A673 (cell line): ENCODE measurements around the gene ADIG. TPM values are rescaled to one million over a fixed set of nuclear protein-coding genes. Genes with fewer than 3 reads are reported as not detected.

Experiments used
- BruUV-seq: library from RNA; stranded (reverse); fragments of 400-500 nt; replicated peaks from 2 replicates; lab custom pipeline; 2021; lab: Mats Ljungman, UMichigan
- CTCF ChIA-PET: fragments of 300-600 bp; sonication (Branson Sonifier 250); formaldehyde crosslinking; loops from one replicate; lab custom pipeline; 2022; ENCODE audit warnings: antibody characterized with exemption; lab: Charles Lee
- POLR2A ChIA-PET: fragments of 300-600 bp; sonication (Branson Sonifier 250); formaldehyde crosslinking; loops from one replicate; lab custom pipeline; 2022; ENCODE audit warnings: antibody characterized with exemption; ENCODE audit not compliant: low non-redundant PET; lab: Charles Lee
- DNase-seq: peaks from one replicate; pipeline ENCODE4 v3.0.0-alpha.2; 2015; ENCODE audit warnings: low spot score
- H3K27ac ChIP-seq: fragments of 200-600 bp; sonication (generic); 2 replicates; pipeline ENCODE4 v1.5.1; 2016; ENCODE audit warnings: mixed run types, low read depth, mild to moderate bottlenecking, mixed read lengths, antibody characterized with exemption, low read length; ENCODE audit not compliant: poor library complexity, severe bottlenecking
- H3K27me3 ChIP-seq: fragments of 200-600 bp; sonication (generic); replicated peaks from 2 replicates; pipeline ENCODE4 v1.6.1; 2017; ENCODE audit warnings: mixed run types, low read depth, mild to moderate bottlenecking, mixed read lengths, antibody characterized with exemption, low read length; ENCODE audit not compliant: insufficient read depth, poor library complexity
- H3K36me3 ChIP-seq: fragments of 200-600 bp; sonication (generic); 2 replicates; pipeline ENCODE4 v1.6.1; 2016; ENCODE audit warnings: mixed run types, mild to moderate bottlenecking, mixed read lengths, antibody characterized with exemption, low read length; ENCODE audit not compliant: insufficient read depth, poor library complexity, severe bottlenecking
- H3K4me1 ChIP-seq: fragments of 200-600 bp; sonication (generic); 2 replicates; pipeline ENCODE4 v1.6.1; 2017; ENCODE audit warnings: mixed run types, mild to moderate bottlenecking, mixed read lengths, antibody characterized with exemption, low read length; ENCODE audit not compliant: insufficient read depth, poor library complexity, severe bottlenecking
- H3K4me3 ChIP-seq: fragments of 200-600 bp; sonication (generic); 2 replicates; pipeline ENCODE4 v1.5.1; 2016; ENCODE audit warnings: low read depth, mixed run types, mild to moderate bottlenecking, mixed read lengths, low read length; ENCODE audit not compliant: poor library complexity, severe bottlenecking
- H3K9me3 ChIP-seq: fragments of 200-600 bp; sonication (generic); 2 replicates; pipeline ENCODE4 v1.6.1; 2016; ENCODE audit warnings: mixed run types, low read depth, mild to moderate bottlenecking, mixed read lengths, antibody characterized with exemption, low read length; ENCODE audit not compliant: poor library complexity, severe bottlenecking
- EZH2 ChIP-seq: fragments of 200-600 bp; sonication (generic); IDR thresholded peaks from 2 replicates; pipeline ENCODE4 v1.6.1; 2017; ENCODE audit warnings: borderline replicate concordance, low read depth, mild to moderate bottlenecking, mixed read lengths, antibody characterized with exemption, low read length; ENCODE audit not compliant: poor library complexity, severe bottlenecking
- intact Hi-C: fragments of 100-400 bp; cut with micrococcal nuclease; formaldehyde crosslinking; loops from one replicate; pipeline ENCODE4 v1.10.0; 2022; ENCODE audit not compliant: unreplicated experiment
- total RNA-seq: library from RNA; stranded (reverse); gene quantifications from 2 replicates; pipeline ENCODE4 v1.2.3, GENCODE V29; 2021
- TF ChIP-seq, protein P1 (sequence below): fragments of 300-800, 200-600 bp; sonication (generic); conservative IDR thresholded peaks from 2 replicates; pipeline ENCODE4 v1.5.1; 2017; ENCODE audit warnings: low read depth, mild to moderate bottlenecking, antibody characterized with exemption, low read length, moderate library complexity, mixed read lengths

ADIG gene
- total RNA-seq, 1 experiment from 2014 or later = not detected

GRCh38 chr20:38566036-38566598 lies 14.9 kb upstream of the ADIG start:
- CTCF ChIA-PET = no interaction called here
- intact Hi-C loops = no loop called here
- peaks cover 4% of the 10 kb centered on the region for H3K36me3 ChIP-seq

DNA sequence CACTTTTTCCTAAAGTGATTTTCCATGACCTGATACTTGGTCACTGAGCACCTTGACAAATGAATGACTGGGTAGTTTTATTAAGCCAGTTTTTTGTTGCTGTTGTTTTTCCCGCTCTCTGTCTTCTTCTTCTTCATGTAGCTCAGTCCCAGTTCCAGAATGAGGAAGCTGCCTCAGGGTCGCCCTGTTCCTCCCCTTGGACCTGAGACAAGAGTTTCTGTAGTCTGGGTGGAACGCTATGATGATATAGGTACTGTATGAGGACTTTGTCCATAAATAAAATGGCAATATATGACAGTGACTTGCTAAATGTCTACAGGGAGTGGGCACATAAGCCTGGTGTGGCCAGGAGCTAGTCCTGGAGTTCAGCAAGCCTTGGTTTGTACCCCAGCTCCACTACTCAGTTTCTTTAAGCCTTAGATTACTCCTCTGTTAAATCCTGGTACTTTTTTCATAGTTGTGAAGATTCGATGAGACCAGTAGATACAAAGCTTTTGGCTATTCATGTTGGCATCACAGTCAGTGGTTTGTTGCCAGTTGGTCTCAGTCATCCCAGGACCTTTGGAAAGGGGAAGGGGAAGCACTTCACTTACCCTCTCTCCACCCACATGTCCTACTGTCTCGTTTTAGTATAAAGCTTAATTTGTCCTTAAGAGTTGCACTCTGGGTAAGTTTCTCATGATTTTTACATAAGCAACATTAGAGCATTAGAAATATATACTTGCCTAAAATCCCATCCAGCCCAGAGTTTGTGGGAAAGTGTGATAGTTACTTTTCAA lies 11.1 kb upstream of the ADIG start:
- peaks cover 13% of the 10 kb centered on the region for H3K36me3 ChIP-seq
- H3K27ac ChIP-seq = no peak overlapping the region
- no peak overlapping the region for H3K4me3 ChIP-seq
- no TSS peak for BruUV-seq
- no peaks in the 10 kb centered on the region for H3K9me3 ChIP-seq
- intact Hi-C loops = no loop called here
- no peak for DNase-seq
- POLR2A ChIA-PET = no interaction called here
- no peak for TF ChIP-seq EZH2
- TF ChIP-seq, protein P1, sequence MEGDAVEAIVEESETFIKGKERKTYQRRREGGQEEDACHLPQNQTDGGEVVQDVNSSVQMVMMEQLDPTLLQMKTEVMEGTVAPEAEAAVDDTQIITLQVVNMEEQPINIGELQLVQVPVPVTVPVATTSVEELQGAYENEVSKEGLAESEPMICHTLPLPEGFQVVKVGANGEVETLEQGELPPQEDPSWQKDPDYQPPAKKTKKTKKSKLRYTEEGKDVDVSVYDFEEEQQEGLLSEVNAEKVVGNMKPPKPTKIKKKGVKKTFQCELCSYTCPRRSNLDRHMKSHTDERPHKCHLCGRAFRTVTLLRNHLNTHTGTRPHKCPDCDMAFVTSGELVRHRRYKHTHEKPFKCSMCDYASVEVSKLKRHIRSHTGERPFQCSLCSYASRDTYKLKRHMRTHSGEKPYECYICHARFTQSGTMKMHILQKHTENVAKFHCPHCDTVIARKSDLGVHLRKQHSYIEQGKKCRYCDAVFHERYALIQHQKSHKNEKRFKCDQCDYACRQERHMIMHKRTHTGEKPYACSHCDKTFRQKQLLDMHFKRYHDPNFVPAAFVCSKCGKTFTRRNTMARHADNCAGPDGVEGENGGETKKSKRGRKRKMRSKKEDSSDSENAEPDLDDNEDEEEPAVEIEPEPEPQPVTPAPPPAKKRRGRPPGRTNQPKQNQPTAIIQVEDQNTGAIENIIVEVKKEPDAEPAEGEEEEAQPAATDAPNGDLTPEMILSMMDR = no peak
- CTCF ChIA-PET = no interaction called here
- no peaks in the 10 kb centered on the region for H3K4me1 ChIP-seq
- no peaks in the 10 kb centered on the region for H3K27me3 ChIP-seq

More at GRCh38 chr20:38566036-38566598, 14.9 kb upstream of the ADIG start:
- Histone ChIP-seq H3K27me3 (no peaks in the 10 kb centered on the region), H3K4me1 (no peaks in the 10 kb centered on the region), H3K4me3 (no peak overlapping the region), H3K27ac (no peak overlapping the region), H3K9me3 (no peaks in the 10 kb centered on the region)
- POLR2A ChIA-PET = no interaction called here
- BruUV-seq = no TSS peak
- no peak for TF ChIP-seq EZH2
- TF ChIP-seq, protein P1 = no peak
- no peak for DNase-seq

- POLR2A ChIA-PET = no interaction called here
- Histone ChIP-seq H3K27me3 (no peaks in the 10 kb centered on the region), H3K4me3 (no peak overlapping the region), H3K9me3 (no peaks in the 10 kb centered on the region), H3K27ac (no peak overlapping the region), H3K4me1 (no peaks in the 10 kb centered on the region), H3K36me3 (peaks cover 20% of the 10 kb centered on the region)
- TF ChIP-seq, protein P1 = no peak
- no peak for TF ChIP-seq EZH2
- no peak for DNase-seq
- BruUV-seq = no TSS peak
- intact Hi-C loops = no loop called here
- CTCF ChIA-PET = interaction anchor here (0.5 kb wide), 1 partner anchor 245 kb away, joined by 7 read pairs; no protein-coding TSS in a partner anchor
Measured at GRCh38 chr20:38573413-38573812, 7.6 kb upstream of the ADIG start.
